Measurements from ENCODE around the gene ZMAT5.

Gene ZMAT5

DNA sequence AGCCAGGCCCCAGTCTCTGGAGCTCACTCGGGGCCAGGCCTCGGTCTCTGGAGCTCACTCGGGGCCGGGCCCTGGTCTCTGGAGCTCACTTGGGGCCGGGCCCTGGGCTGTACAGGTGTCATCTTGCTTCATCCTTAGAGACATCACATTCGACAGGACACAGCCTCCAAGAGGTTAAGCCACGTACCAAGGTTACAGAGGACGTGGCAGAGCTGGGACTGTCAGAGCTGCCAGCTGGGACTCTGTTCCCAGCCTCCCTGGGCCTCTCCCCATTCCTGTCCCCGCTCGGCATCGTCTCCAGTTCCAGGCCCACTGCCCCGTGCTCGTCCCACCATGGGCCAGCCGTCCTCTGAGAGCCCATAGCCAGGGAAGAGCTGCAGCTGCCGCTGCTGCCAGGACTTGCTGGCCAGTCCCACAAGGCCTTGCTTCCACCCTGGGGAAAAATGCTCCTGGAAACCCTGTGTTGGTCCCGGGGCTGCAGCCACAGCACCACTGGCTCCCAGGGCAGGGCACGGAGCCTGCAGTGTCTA lies 27.4 kb downstream of the ZMAT5 start:
- no peak overlapping the region for H3K27ac ChIP-seq (ENCODE audit: low read depth, low read length)
- no peak overlapping the region for H3K9ac ChIP-seq (ENCODE audit: low read length)
- H3K36me3 ChIP-seq (ENCODE audit: control insufficient read depth, insufficient read depth, low read length), result no peaks in the 10 kb centered on the region
- H3K27me3 ChIP-seq (ENCODE audit: control insufficient read depth, insufficient read depth, low read length), result no peaks in the 10 kb centered on the region
- H3K4me1 ChIP-seq (ENCODE audit: control insufficient read depth, insufficient read depth, low read length), result peaks cover 11% of the 10 kb centered on the region
- H3K9me3 ChIP-seq (ENCODE audit: control insufficient read depth, insufficient read depth, low read depth, low read length), result no peaks in the 10 kb centered on the region
- no peak overlapping the region for H3K4me3 ChIP-seq (ENCODE audit: low read depth, low read length)

GRCh38 chr22:29738118-29738815 lies 28.5 kb downstream of the ZMAT5 start:
- Histone ChIP-seq H3K27me3 (ENCODE audit: control insufficient read depth, insufficient read depth, low read length) (no peaks in the 10 kb centered on the region), H3K9me3 (ENCODE audit: control insufficient read depth, insufficient read depth, low read depth, low read length) (no peaks in the 10 kb centered on the region), H3K27ac (ENCODE audit: low read depth, low read length) (no peak overlapping the region), H3K36me3 (ENCODE audit: control insufficient read depth, insufficient read depth, low read length) (no peaks in the 10 kb centered on the region), H3K4me1 (ENCODE audit: control insufficient read depth, insufficient read depth, low read length) (peaks cover 13% of the 10 kb centered on the region), H3K4me3 (ENCODE audit: low read depth, low read length) (no peak overlapping the region), H3K9ac (ENCODE audit: low read length) (no peak overlapping the region)

GRCh38 chr22:29737251-29738117 lies 29.3 kb downstream of the ZMAT5 start:
- Histone ChIP-seq H3K27me3 (ENCODE audit: control insufficient read depth, insufficient read depth, low read length) (no peaks in the 10 kb centered on the region), H3K36me3 (ENCODE audit: control insufficient read depth, insufficient read depth, low read length) (no peaks in the 10 kb centered on the region), H3K4me3 (ENCODE audit: low read depth, low read length) (no peak overlapping the region), H3K9ac (ENCODE audit: low read length) (no peak overlapping the region), H3K4me1 (ENCODE audit: control insufficient read depth, insufficient read depth, low read length) (peaks cover 13% of the 10 kb centered on the region), H3K9me3 (ENCODE audit: control insufficient read depth, insufficient read depth, low read depth, low read length) (no peaks in the 10 kb centered on the region), H3K27ac (ENCODE audit: low read depth, low read length) (no peak overlapping the region)

DNA sequence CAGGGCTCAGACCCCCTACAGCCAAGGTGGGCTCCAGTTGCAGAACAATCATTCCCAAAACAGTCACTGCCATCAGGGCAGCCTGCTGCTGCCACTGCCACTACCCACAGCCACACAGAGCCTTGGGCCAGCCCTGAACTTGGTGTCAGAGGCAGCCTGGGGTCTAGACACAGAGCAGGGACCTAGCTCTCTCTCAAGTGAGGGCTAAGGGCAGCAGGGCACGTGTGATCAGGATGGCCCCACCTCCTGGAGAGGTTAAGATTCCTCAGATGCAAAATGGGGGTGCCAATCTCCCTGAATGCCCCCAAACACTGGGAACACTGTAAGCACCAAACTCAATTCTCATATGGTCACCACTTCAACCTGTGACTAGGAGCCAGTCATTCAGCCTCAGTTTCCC lies 31.4 kb downstream of the ZMAT5 start:
- no peaks in the 10 kb centered on the region for H3K27me3 ChIP-seq (ENCODE audit: control insufficient read depth, insufficient read depth, low read length)
- H3K9ac ChIP-seq (ENCODE audit: low read length), result no peak overlapping the region
- H3K36me3 ChIP-seq (ENCODE audit: control insufficient read depth, insufficient read depth, low read length), result no peaks in the 10 kb centered on the region
- peaks cover 13% of the 10 kb centered on the region for H3K4me1 ChIP-seq (ENCODE audit: control insufficient read depth, insufficient read depth, low read length)
- H3K9me3 ChIP-seq (ENCODE audit: control insufficient read depth, insufficient read depth, low read depth, low read length), result no peaks in the 10 kb centered on the region
- H3K27ac ChIP-seq (ENCODE audit: low read depth, low read length), result no peak overlapping the region
- H3K4me3 ChIP-seq (ENCODE audit: low read depth, low read length), result no peak overlapping the region

DNA sequence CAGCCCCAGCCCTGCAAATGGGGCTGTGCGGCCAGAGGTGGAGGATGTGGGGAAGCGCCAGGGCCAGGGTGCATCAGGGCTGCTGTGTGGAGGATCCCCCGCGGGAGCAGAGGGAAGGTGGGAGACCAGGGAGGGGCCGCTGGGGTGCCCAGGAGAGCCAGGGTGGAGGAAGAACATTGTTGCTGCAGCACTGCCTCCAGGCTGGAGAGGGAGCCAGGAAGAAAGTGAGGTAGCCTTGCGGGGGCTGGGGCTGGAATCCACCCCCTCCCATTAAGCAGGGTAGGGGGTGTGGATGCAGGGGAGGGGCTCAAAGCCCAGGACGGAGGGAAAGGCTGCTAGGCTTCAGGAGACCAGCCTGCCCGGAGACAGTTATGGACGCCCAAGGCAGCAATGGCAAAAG lies 32.0 kb downstream of the ZMAT5 start:
- Histone ChIP-seq H3K9ac (ENCODE audit: low read length) (no peak overlapping the region), H3K36me3 (ENCODE audit: control insufficient read depth, insufficient read depth, low read length) (no peaks in the 10 kb centered on the region), H3K27me3 (ENCODE audit: control insufficient read depth, insufficient read depth, low read length) (no peaks in the 10 kb centered on the region), H3K9me3 (ENCODE audit: control insufficient read depth, insufficient read depth, low read depth, low read length) (no peaks in the 10 kb centered on the region), H3K4me1 (ENCODE audit: control insufficient read depth, insufficient read depth, low read length) (peaks cover 13% of the 10 kb centered on the region), H3K27ac (ENCODE audit: low read depth, low read length) (no peak overlapping the region), H3K4me3 (ENCODE audit: low read depth, low read length) (no peak overlapping the region)

GRCh38 chr22:29734406-29734805 lies 32.4 kb downstream of the ZMAT5 start:
- H3K9me3 ChIP-seq (ENCODE audit: control insufficient read depth, insufficient read depth, low read depth, low read length), result no peaks in the 10 kb centered on the region
- H3K36me3 ChIP-seq (ENCODE audit: control insufficient read depth, insufficient read depth, low read length), result no peaks in the 10 kb centered on the region
- H3K4me1 ChIP-seq (ENCODE audit: control insufficient read depth, insufficient read depth, low read length), result peaks cover 13% of the 10 kb centered on the region
- H3K27me3 ChIP-seq (ENCODE audit: control insufficient read depth, insufficient read depth, low read length), result no peaks in the 10 kb centered on the region
- no peak overlapping the region for H3K4me3 ChIP-seq (ENCODE audit: low read depth, low read length)
- H3K27ac ChIP-seq (ENCODE audit: low read depth, low read length), result no peak overlapping the region
- H3K9ac ChIP-seq (ENCODE audit: low read length), result no peak overlapping the region

DNA sequence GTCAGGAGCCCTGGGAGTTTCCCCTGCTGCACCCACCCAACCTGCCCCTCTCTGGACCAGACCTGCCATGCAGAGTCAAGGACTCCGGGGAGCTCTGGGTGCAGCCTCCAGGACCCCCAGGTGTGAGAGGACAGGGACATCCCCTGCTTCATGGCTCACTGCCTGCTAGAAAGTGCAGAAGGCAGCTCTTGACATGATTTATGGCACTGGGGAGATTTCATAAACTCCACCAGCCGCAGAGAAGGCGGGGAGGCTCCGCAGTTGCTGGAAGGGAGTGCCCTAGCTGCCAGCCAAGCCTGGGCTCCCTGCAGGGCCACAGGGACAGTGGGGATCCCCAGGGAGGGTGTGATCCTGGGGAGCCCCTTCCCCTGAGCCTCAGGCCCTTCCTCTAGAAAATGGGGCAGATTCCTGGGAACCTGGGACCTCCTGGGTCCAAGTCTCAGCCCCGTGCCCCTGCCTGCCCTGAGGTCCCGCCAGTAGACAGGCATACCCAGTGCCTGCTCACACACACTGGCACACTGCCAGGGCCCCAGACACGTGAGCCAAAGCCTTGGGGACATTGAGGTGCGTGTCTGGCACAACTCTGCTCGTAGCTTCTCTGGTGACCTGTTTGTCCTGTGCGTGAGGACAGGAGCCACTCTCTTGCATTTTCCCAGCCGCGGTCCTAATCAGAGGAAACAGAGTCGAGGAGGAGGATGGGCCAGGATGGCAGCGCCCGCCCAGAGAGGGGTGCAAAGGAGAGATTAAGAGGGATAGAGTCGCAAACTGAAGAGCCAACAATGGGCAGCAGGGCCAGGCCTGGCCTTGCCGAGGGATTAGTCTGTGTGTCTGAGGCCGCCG lies 33.2 kb downstream of the ZMAT5 start:
- Histone ChIP-seq H3K27ac (ENCODE audit: low read depth, low read length) (no peak overlapping the region), H3K4me3 (ENCODE audit: low read depth, low read length) (no peak overlapping the region), H3K9ac (ENCODE audit: low read length) (no peak overlapping the region)

GRCh38 chr22:29732883-29733282 lies 33.9 kb downstream of the ZMAT5 start:
- Histone ChIP-seq H3K9ac (ENCODE audit: low read length) (no peak overlapping the region), H3K4me1 (ENCODE audit: control insufficient read depth, insufficient read depth, low read length) (peaks cover 13% of the 10 kb centered on the region), H3K27ac (ENCODE audit: low read depth, low read length) (no peak overlapping the region), H3K4me3 (ENCODE audit: low read depth, low read length) (no peak overlapping the region), H3K9me3 (ENCODE audit: control insufficient read depth, insufficient read depth, low read depth, low read length) (no peaks in the 10 kb centered on the region), H3K27me3 (ENCODE audit: control insufficient read depth, insufficient read depth, low read length) (no peaks in the 10 kb centered on the region), H3K36me3 (ENCODE audit: control insufficient read depth, insufficient read depth, low read length) (no peaks in the 10 kb centered on the region)

More for the DNA sequence above, 33.2 kb downstream of the ZMAT5 start:
- Histone ChIP-seq H3K36me3 (ENCODE audit: control insufficient read depth, insufficient read depth, low read length) (no peaks in the 10 kb centered on the region), H3K4me1 (ENCODE audit: control insufficient read depth, insufficient read depth, low read length) (peaks cover 13% of the 10 kb centered on the region), H3K9me3 (ENCODE audit: control insufficient read depth, insufficient read depth, low read depth, low read length) (no peaks in the 10 kb centered on the region), H3K27me3 (ENCODE audit: control insufficient read depth, insufficient read depth, low read length) (no peaks in the 10 kb centered on the region)

GRCh38 chr22:29731058-29731850 lies 35.6 kb downstream of the ZMAT5 start:
- peaks cover 20% of the 10 kb centered on the region for H3K4me1 ChIP-seq (ENCODE audit: control insufficient read depth, insufficient read depth, low read length)

GRCh38 chr22:29729161-29729560 lies 37.6 kb downstream of the ZMAT5 start:
- Histone ChIP-seq H3K4me3 (ENCODE audit: low read depth, low read length) (no peak overlapping the region), H3K9me3 (ENCODE audit: control insufficient read depth, insufficient read depth, low read depth, low read length) (no peaks in the 10 kb centered on the region), H3K9ac (ENCODE audit: low read length) (no peak overlapping the region), H3K27me3 (ENCODE audit: control insufficient read depth, insufficient read depth, low read length) (peaks cover 27% of the 10 kb centered on the region), H3K36me3 (ENCODE audit: control insufficient read depth, insufficient read depth, low read length) (no peaks in the 10 kb centered on the region), H3K27ac (ENCODE audit: low read depth, low read length) (no peak overlapping the region), H3K4me1 (ENCODE audit: control insufficient read depth, insufficient read depth, low read length) (peaks cover 9% of the 10 kb centered on the region)

More at GRCh38 chr22:29731058-29731850, 35.6 kb downstream of the ZMAT5 start:
- Histone ChIP-seq H3K4me3 (ENCODE audit: low read depth, low read length) (no peak overlapping the region), H3K27me3 (ENCODE audit: control insufficient read depth, insufficient read depth, low read length) (peaks cover 6% of the 10 kb centered on the region; the same call in 1 of the 2 replicates), H3K9ac (ENCODE audit: low read length) (no peak overlapping the region), H3K9me3 (ENCODE audit: control insufficient read depth, insufficient read depth, low read depth, low read length) (no peaks in the 10 kb centered on the region), H3K36me3 (ENCODE audit: control insufficient read depth, insufficient read depth, low read length) (no peaks in the 10 kb centered on the region), H3K27ac (ENCODE audit: low read depth, low read length) (no peak overlapping the region)
